GM18858 (cell line): Measurements from ENCODE around the gene EHMT1.

ENCODE experiments used
- ATAC-seq: cut with Tn5 transposase; IDR thresholded peaks from one replicate; pipeline ENCODE4 v1.9.1; 2021; ENCODE audit not compliant: unreplicated experiment

Gene EHMT1

GRCh38 chr9:137781906-137782585 is 163.2 kb downstream of the EHMT1 start:
- no peak for ATAC-seq

DNA sequence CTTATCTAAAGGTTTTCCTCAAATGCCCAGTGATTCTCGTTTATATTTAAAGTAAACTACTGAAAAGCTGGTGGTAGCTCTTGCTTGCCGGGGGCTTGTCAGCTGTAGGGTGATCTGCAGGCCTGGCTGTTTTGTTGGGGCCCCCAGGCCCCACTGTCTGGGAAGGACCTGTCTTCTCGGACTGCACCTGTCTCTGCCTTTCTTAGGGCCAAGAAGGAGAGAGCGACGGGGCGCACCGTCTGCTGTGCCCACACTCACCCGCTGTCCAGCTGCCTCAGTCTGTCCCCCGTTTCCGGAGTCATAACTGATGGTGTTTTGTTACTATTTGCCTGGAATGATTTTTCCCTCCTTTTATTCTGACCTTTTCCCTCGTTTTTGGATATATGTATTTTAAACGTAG is 164.7 kb downstream of the EHMT1 start:
- ATAC-seq: no peak

- ATAC-seq: no peak
Observed at GRCh38 chr9:137784046-137784445, 165.2 kb downstream of the EHMT1 start.

DNA sequence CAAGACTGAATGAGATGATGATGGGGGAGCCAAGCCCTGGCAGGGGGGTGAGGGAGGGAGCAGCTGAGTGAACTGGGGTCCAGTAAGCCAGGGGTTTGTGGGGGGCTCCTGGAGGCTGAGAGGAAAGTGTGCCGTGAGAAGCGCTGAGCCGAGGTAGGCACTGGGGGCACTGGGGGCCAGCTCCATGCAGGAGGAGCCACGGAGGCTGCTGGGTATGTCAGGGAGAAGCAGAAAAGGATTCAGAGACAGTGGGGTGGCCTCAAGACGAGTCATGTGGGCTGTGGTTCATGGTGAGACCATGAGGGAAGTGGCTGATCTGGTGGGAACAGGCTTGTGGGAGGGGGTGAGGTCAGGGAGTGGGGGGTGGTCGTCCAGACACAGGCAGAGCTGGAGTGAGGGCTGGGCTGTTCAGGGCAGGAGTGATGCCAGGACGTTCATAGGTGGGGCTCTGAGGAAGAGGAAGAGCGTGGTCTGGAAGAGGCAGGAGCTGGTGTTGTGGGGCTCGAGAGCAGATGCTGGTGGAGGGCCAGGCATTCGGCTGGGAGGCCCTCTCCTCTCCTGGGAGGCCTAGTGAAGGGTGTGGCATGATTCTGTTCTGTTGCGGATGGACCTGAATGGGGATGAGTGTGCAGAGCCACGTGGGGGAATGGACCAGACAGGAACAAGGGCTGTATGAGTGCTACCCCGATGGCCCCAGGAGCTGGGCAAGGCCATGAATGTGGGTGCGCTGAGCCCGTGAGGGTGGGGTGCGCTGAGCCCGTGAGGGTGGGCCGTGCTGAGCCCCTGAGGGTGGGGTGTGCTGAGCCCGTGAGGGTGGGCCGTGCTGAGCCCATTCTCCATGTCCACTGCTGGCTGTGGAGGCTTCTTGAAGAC is 166.1 kb downstream of the EHMT1 start:
- no peak for ATAC-seq

DNA sequence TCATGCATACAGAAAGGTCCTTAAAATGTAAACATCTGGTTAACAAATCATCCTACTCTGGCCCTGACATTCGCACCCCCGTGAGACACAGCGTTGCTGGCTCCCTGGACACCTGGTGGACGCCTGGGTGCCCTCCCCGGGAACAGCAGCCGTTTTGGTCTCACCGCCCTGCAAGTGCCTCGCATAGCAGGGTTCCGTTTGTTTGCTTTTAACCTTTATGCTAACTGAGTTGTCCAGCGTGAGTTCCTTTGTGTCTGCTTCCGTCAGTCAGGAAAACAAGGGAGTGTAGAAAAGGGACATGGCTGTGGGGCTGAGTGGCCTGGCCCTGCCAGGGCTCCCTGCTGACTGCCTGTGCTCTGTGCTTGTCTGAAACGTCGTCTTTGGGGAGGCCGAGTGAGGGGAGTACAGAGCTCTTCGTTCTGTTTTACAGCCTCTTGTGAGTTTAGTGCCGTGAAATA is 166.9 kb downstream of the EHMT1 start:
- no peak for ATAC-seq

- no peak for ATAC-seq
Observed at GRCh38 chr9:137786511-137786920, 167.7 kb downstream of the EHMT1 start.

DNA sequence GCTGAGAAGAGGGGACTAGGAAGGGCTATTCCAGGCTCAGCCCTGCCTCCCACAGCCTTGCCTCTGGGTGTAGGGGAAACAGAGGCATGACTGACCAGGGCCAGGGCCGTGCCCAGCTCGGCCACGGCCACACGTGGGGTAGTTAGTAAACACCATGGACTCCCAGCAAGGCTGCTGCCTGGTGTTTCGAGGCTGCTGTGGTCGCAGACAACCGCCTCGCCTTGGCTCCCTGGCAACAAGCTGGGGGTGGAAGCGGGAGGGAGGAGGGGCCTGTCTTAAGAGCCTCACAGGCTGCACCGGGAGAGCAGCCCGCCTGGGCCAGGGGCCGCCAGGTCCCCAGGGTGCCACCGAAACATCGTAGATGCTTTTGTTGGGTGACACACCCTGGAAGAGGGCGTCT is 168.6 kb downstream of the EHMT1 start:
- ATAC-seq: no peak

DNA sequence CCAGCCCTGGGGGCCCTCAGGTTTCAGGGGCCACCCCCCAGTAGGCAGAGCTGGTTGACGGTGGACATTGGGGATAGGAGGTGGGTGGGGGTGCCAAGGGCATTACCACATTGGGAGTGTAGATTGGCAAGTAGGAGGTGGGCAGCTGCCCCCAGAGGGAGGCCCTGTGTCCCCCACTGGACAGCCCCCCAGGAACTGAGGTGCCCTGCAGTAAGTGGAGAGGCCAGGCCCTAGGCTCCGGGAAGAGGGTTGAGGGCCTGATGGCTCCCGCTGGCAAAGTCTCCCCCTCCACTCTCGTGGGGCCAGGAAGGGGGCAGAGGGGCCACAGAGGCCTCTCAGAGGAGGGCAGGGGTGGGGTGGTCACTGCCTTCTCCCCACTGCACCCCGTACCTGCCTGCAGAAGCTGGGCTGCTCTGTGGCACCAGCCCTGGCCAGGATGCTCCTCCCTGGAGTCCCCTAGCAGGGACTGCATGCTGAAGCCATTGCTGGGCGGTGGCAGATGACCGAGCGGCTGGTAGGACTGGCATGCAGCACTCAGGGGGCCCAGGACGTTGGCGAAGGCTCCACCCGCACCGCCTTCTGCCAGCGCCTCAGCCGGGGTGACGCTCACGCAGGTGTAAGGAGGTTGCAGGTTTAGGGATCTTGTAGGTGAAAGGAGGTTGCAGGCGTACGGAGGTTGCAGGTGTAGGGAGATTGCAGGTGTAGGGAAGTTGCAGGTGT is 169.1 kb downstream of the EHMT1 start:
- ATAC-seq: no peak

DNA sequence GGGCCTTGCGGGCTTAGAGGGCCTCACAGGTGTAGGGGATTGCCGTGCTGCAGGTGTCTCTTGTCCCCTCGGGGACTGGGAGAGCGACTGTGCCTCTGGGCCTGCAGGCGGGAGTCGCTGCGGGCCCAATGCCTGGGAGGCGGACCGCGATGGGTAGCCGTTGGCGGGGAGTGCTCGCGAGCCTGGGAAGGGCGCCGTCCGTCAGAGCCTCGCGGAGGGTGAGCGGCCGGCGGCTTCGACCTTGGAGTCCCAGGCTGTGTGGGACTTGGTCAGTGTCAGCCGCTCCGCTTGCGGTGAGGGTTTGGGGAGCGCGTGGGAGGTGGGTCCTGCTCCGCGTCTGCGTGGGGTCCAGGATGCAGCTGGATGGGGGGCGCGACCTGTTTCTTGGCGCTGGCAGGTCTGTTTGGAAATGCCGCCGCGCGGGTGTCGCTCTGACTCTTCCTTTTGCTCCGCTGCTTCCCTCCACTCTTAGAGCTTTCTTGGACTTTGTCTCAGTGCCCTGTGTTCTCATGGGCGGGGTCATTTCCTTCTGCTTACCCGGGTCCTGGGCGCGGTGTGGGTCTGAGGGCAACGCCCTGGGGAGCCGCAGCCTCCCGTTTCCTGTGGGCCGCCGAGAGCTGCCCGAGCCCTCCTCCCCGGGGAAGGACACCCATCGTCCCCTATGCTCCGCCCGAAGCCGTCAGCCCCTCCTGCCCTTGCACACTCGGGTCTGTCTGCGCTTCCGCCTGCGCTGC is 169.9 kb downstream of the EHMT1 start:
- no peak for ATAC-seq

DNA sequence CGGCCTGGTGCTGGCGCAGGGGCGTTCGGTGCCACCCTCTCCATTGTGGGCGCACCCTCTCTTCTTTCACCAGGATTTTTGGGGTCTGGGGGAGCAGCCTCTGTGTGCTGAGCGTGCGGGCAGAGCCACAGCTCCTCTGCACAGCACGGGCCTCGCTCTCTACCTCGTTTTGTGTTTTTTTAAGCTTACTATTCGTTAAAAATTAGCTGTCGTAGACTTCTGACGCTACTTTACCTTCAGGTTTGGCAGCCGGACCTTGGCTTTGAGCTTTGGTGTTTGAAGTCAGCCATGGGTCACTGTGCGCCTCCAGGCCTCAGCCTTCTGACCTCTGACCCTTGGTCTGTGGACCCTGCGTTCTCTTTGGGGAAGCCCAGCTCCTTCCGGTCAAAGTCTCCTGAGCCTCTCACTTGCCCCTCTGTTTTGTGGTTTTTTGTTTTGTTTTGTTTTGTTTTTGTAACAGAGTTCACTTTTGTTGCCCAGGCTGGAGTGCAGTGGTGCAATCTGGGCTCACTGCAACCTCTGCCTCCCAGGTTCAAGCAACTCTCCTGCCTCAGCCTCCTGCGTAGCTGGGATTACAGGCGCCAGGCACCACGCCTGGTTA is 170.6 kb downstream of the EHMT1 start:
- no peak for ATAC-seq

GRCh38 chr9:137791947-137792346 is 173.1 kb downstream of the EHMT1 start:
- no peak for ATAC-seq

DNA sequence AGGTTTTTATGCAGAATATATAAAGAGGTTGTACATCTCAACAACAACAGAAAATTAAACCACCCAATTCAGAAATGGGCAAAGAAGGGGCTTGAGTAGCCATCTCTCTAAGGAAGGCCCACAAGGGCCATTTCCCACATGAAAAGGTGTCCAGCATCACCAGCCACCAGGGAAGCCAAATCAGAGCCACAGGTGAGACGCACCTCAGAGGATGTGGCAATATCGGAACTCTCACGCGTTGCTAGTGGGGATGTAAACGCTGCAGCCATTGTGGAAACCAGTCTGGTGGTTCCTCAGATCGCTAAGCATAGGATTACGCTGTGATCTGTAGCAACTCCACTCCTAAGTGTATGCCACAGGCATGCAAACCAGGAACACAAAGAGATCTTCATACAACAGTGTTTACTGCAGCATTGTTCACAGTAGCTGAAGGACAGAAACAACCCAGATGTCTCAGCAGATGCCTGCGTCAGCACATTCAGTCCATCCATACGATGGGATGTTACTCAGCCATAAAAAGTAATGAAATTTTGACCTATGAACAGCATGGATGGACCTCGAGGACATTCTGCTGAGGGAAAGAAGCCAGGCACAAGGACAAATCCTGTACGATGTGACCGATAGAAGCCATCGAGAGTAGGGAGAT is 174.5 kb downstream of the EHMT1 start:
- no peak for ATAC-seq

- no peak for ATAC-seq
Observed at GRCh38 chr9:137795156-137795666, 176.4 kb downstream of the EHMT1 start.

GRCh38 chr9:137797206-137798120 is 178.7 kb downstream of the EHMT1 start:
- ATAC-seq: no peak

DNA sequence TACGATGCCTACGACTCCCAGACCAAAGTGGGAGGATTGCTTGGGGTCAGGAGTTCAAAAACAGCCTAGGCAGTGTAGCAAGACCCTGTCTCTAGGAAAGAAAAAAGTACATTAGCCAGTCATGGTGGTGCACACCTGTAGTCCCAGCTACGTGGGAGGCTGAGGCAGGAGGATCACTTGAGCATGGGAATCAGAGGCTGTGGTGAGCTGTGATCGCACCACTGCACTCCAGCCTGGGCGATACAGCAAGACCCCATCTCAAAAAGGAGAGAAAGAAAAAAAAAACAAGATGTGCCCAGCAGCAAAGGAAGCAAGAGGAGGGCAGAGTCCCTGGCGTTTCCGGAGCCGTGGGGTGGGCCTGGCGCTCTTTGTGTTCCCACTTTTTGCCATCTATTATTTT is 179.3 kb downstream of the EHMT1 start:
- ATAC-seq: no peak

DNA sequence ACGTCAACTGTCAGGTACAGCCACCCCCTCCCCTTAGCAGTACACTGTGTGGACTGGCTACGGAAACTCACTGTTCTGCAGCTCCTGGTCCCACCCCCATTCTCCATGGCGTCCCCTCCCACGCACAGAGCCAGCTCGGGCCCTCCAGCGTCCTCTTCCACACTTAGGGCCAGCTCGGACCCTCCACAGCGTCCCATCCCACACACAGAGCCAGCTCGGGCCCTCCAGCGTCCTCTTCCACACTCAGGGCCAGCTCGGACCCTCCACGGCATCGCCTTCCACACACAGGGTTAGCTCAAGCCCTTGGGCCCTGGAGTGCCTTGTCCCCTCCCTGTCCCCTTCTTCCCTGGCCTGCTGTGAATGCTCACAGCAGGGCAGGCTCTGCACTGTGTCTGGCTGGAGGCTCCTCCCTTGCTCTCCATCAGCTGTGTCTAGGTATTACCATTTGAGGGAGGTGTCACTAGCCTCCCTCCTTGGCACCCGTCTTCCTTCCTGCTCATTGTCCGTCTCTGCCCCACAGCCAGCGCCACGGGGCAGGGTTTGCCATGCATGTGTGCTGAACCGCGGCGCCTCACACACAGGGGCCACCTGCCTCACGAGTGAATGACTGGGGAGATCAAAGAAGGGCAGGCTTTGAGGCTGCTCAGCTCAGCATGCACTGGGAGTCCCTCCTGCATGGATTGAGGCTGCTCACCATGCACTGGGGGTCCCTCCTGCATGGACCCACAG is 180.3 kb downstream of the EHMT1 start:
- ATAC-seq: no peak

GRCh38 chr9:137799630-137799983 is 180.8 kb downstream of the EHMT1 start:
- no peak for ATAC-seq
